Spleen (tissue), 7 donors: ENCODE data around the gene DNAJC17.

Source experiments
- CTCF ChIP-seq, 11 experiments: fragments of 200-600 bp in 7 of 11; fragments of 450-650 bp in 4 of 11; sonication (generic) in 4 of 11; IDR thresholded peaks in 8 of 11; conservative IDR thresholded peaks in 3 of 11; 1 replicate in 7 of 11; 2 replicates in 4 of 11; pipeline versions ENCODE4 v1.4.0 to v1.8.0; 2016 to 2021; ENCODE audit warnings: antibody characterized with exemption in 11 of 11, inconsistent platforms in 4 of 11, mild to moderate bottlenecking in 1 of 11
- POLR2A ChIP-seq, 3 donors: fragments of 450-650 bp; IDR thresholded peaks; one replicate each; pipeline ENCODE4 v1.5.1; 2017; ENCODE audit warnings: antibody characterized with exemption in 3 of 3, mild to moderate bottlenecking in 1 of 3
- POLR2AphosphoS5 ChIP-seq, 3 donors: sonication (generic); formaldehyde crosslinking; IDR thresholded peaks; one replicate each; pipeline ENCODE4 v1.5.1; 2017; ENCODE audit warnings: antibody characterized with exemption in 3 of 3
- donor health status: DM: no; HTN: no; CAD: no; lungs with moderate emphysema.
- donor health status: DM: no; HTN: no; CAD: no.
- donor health status: DM: no; HTN: no; CAD: no.

- no peak for TF ChIP-seq CTCF (IDR thresholded peaks at IDR 0.05 in 8 of 11, conservative IDR thresholded peaks at IDR 0.05 in 3 of 11)
- no peak for TF ChIP-seq POLR2AphosphoS5 (IDR thresholded peaks at IDR 0.05)
- TF ChIP-seq POLR2A (IDR thresholded peaks at IDR 0.05) = no peak
Observed at GRCh38 chr15:40787991-40788390, 19.3 kb downstream of the DNAJC17 start.
